Activated B cell treated with CpG ODN at 0.5 μM for 24 hours (primary cell): ENCODE data around the gene TMEM220. TPM values are rescaled to one million over a fixed set of nuclear protein-coding genes. Genes with fewer than 3 reads are reported as not detected.

Experiments
- ATAC-seq: fragments of 200-7000 bp; cut with Tn5 transposase; one replicate; pipeline ENCODE4 v1.10.0; 2021; ENCODE audit warnings: low read depth, mild to moderate bottlenecking, moderate library complexity
- CTCF ChIA-PET: fragments of 350-600 bp; sonication (Branson Sonifier 250); formaldehyde crosslinking; loops from one replicate; lab custom pipeline; 2021; ENCODE audit warnings: antibody characterized with exemption; lab: Charles Lee
- POLR2A ChIA-PET: fragments of 350-600 bp; sonication (Branson Sonifier 250); formaldehyde crosslinking; loops from one replicate; lab custom pipeline; 2021; ENCODE audit warnings: antibody characterized with exemption; lab: Charles Lee
- DNase-seq: peaks from one replicate; pipeline ENCODE4 v3.0.0; 2022
- H3K27ac Mint-ChIP-seq: one replicate; pipeline ENCODE4 v1.8.0; 2020; ENCODE audit warnings: mixed read lengths
- H3K27me3 Mint-ChIP-seq: one replicate; pipeline ENCODE4 v1.8.0; 2021; ENCODE audit warnings: mixed read lengths
- H3K36me3 Mint-ChIP-seq: one replicate; pipeline ENCODE4 v1.8.0; 2021; ENCODE audit warnings: low read depth, mixed read lengths
- H3K4me1 Mint-ChIP-seq: one replicate; pipeline ENCODE4 v1.8.0; 2021; ENCODE audit warnings: mixed read lengths
- H3K4me3 Mint-ChIP-seq: one replicate; pipeline ENCODE4 v1.8.0; 2020; ENCODE audit warnings: mild to moderate bottlenecking, mixed read lengths
- H3K9me3 Mint-ChIP-seq: one replicate; pipeline ENCODE4 v1.8.0; 2020; ENCODE audit warnings: mixed read lengths
- intact Hi-C: fragments of 100-400 bp; cut with micrococcal nuclease; formaldehyde crosslinking; loops from one replicate; pipeline ENCODE4 v1.15.1; 2024
- total RNA-seq: library from RNA; stranded (reverse); gene quantifications from 2 replicates; pipeline ENCODE4 v1.2.3, GENCODE V29; 2022
- TF ChIP-seq, protein P1 (sequence below): fragments of 200-600 bp; IDR thresholded peaks from one replicate; pipeline ENCODE4 v1.8.0; 2022; ENCODE audit warnings: antibody characterized with exemption, mild to moderate bottlenecking

TMEM220 gene
- 1.6 and 2.4 TPM in 2 replicates for total RNA-seq

DNA sequence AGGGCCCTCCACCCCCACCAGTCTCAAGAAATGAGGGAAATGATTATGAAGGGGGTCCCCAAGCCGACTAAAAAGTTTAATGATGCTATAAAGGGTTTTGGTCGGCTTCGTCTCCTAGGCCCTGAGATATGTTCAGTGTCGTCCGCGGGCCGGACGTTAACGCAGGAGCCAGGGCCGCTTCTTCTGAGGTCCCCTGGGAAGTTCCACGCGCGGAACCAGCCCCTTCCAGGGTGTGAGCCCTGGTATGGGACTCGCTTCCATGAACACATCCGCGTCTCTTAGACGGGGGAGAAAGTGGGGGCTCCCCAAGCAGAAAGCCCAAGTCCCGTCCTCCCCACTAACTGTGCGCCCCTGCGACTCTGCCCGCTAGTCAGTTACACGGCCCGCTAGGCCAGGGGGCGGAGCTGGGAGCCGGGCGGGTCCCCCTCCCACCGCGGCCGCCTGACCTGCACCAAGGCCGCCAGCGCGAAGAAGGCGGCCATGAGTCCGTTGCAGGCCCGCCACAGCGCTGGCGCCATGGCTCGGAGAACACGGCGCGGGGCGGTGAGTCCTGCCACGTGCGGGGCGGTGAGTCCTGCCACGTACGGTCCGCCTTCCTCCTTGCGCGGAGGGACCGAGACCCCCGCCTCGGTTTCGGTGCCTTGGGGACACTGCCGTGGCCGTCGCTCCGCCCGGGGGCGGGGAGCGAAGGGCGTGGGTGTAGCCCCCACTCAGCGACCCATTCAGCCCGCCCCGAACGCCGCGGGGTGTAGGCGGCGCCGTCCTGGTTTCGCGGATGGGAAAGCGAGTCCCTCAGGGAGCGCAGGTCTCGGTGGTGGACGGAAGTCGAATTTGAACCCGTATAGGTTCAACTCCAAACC, at the start of gene TMEM220:
TMEM220 (minus strand) TSS at position 690 of the 860 bp plus-strand sequence; CDS start at position 518, 172 bp downstream.
- TF ChIP-seq, protein P1, sequence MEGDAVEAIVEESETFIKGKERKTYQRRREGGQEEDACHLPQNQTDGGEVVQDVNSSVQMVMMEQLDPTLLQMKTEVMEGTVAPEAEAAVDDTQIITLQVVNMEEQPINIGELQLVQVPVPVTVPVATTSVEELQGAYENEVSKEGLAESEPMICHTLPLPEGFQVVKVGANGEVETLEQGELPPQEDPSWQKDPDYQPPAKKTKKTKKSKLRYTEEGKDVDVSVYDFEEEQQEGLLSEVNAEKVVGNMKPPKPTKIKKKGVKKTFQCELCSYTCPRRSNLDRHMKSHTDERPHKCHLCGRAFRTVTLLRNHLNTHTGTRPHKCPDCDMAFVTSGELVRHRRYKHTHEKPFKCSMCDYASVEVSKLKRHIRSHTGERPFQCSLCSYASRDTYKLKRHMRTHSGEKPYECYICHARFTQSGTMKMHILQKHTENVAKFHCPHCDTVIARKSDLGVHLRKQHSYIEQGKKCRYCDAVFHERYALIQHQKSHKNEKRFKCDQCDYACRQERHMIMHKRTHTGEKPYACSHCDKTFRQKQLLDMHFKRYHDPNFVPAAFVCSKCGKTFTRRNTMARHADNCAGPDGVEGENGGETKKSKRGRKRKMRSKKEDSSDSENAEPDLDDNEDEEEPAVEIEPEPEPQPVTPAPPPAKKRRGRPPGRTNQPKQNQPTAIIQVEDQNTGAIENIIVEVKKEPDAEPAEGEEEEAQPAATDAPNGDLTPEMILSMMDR = no peak
- Mint-ChIP-seq H3K27ac (peak within 1 kb of the TSS; percentile 77), H3K36me3 (no peaks in the 10 kb centered on the region), H3K27me3 (peaks cover 5% of the 10 kb centered on the region), H3K4me1 (peaks cover 12% of the 10 kb centered on the region), H3K9me3 (no peaks in the 10 kb centered on the region), H3K4me3 (peak within 1 kb of the TSS; percentile 86)
- POLR2A ChIA-PET = interaction anchor here (0.6 to 1.4 kb wide), 4 partner anchors 28 to 32 kb away, joined by 3 to 5 read pairs (median 4); partner anchors contain the start of genes ADPRM and SCO1
- intact Hi-C loops = loop anchor here (1.0 kb wide), 1 partner anchor 32 kb away; the partner anchor contains the start of genes ADPRM and SCO1
- ATAC-seq = peak; percentile 81
- peak; percentile 54 for DNase-seq
- CTCF ChIA-PET = no interaction called here

DNA sequence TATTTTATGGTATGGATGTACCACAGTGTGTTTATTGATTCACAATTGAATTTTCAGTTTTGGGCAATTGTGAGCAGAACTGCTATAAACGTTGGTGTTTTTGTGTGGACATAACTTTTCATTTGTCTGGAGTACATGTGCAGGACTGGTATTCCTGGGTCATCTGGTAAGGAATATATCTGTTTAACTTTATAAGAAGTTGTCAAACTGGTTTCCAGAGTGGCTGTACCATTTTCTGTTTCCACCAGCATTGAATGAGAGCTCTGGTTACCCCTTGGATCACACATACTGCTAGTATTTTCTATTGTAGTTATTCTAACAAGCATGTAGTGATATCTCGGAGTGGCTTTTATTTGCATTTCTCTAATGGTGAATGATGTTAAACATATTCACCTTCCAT, 49.8 kb upstream of the TMEM220 start:
- no peak for DNase-seq
- ATAC-seq = no peak
- no peak overlapping the region for H3K4me3 Mint-ChIP-seq
- intact Hi-C loops = no loop called here
- H3K4me1 Mint-ChIP-seq = peaks cover 3% of the 10 kb centered on the region
- ChIA-PET POLR2A (no interaction called here), CTCF (no interaction called here)
- H3K36me3 Mint-ChIP-seq = no peaks in the 10 kb centered on the region
- peaks cover 5% of the 10 kb centered on the region for H3K27me3 Mint-ChIP-seq
- peaks cover 12% of the 10 kb centered on the region for H3K9me3 Mint-ChIP-seq
- TF ChIP-seq, protein P1 = no peak
- H3K27ac Mint-ChIP-seq = no peak overlapping the region

DNA sequence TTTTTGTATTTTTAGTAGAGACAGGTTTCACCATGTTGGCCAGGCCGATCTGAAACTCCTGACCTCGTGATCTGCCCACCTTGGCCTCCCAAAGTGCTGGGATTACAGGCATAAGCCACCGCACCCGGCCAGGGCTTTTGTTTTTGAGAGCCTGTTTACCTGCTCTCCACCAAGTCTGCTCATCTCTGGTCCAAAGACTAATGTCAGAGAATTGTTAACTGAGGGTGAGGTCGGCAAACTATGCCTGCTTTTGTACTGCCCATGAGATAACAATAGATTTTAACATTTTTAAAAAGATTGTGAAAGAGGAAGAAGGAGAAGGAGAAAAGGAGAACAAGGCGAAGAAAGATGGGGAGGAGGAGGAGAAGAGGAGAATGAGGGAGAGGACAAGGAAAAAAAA, 48.1 kb upstream of the TMEM220 start:
- TF ChIP-seq, protein P1 = no peak
- H3K4me1 Mint-ChIP-seq = peaks cover 3% of the 10 kb centered on the region
- no peaks in the 10 kb centered on the region for H3K36me3 Mint-ChIP-seq
- ChIA-PET CTCF (no interaction called here), POLR2A (no interaction called here)
- DNase-seq (no peak), ATAC-seq (no peak)
- H3K9me3 Mint-ChIP-seq = peaks cover 5% of the 10 kb centered on the region
- no peak overlapping the region for H3K4me3 Mint-ChIP-seq
- intact Hi-C loops = no loop called here
- peaks cover 2% of the 10 kb centered on the region for H3K27me3 Mint-ChIP-seq
- no peak overlapping the region for H3K27ac Mint-ChIP-seq

GRCh38 chr17:10777131-10777807, 47.4 kb upstream of the TMEM220 start:
- no peak overlapping the region for H3K4me3 Mint-ChIP-seq
- H3K27ac Mint-ChIP-seq = no peak overlapping the region
- H3K4me1 Mint-ChIP-seq = peaks cover 3% of the 10 kb centered on the region
- DNase-seq = no peak
- ChIA-PET CTCF (no interaction called here), POLR2A (no interaction called here)
- intact Hi-C loops = no loop called here
- ATAC-seq = no peak
- H3K9me3 Mint-ChIP-seq = peaks cover 4% of the 10 kb centered on the region
- TF ChIP-seq, protein P1 = no peak
- H3K36me3 Mint-ChIP-seq = no peaks in the 10 kb centered on the region
- H3K27me3 Mint-ChIP-seq = no peaks in the 10 kb centered on the region

DNA sequence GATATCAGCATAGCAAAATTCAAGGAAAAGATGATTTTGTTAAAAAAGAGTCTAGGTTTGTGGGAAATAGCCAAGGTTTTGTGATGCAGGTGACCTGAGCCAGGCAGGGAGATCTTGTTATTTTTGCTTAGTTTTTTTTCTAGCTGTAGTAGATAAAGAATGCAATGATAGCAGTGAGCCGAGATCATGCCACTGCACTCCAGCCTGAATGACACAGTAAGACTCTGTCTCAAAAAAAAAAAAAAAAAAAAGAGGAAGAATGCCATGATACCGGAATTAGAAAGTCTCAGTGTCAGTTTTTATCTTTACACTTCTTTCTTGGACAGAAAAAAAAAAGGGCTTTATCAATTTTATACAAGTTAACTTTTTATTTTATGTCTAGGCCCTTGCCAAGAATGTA, 46.6 kb upstream of the TMEM220 start:
- TF ChIP-seq, protein P1 = no peak
- intact Hi-C loops = no loop called here
- no peak overlapping the region for H3K27ac Mint-ChIP-seq
- POLR2A ChIA-PET = no interaction called here
- DNase-seq (no peak), ATAC-seq (no peak)
- peaks cover 3% of the 10 kb centered on the region for H3K4me1 Mint-ChIP-seq
- CTCF ChIA-PET = no interaction called here
- no peak overlapping the region for H3K4me3 Mint-ChIP-seq
- H3K36me3 Mint-ChIP-seq = no peaks in the 10 kb centered on the region
- no peaks in the 10 kb centered on the region for H3K27me3 Mint-ChIP-seq
- H3K9me3 Mint-ChIP-seq = peaks cover 9% of the 10 kb centered on the region
